Caco-2 (cell line): Measurements from ENCODE around the gene PAK2. TPM values are rescaled to one million over a fixed set of nuclear protein-coding genes. Genes with fewer than 3 reads are reported as not detected.

Source experiments
- BruUV-seq: library from RNA; stranded (reverse); fragments of 400-500 nt; replicated peaks from 2 replicates; lab custom pipeline; 2021; lab: Mats Ljungman, UMichigan
- CTCF ChIA-PET: fragments of 300-600 bp; sonication (Branson Sonifier 250); formaldehyde crosslinking; loops from one replicate; lab custom pipeline; 2022; ENCODE audit warnings: antibody characterized with exemption; lab: Charles Lee
- POLR2A ChIA-PET: fragments of 300-600 bp; sonication (Branson Sonifier 250); formaldehyde crosslinking; loops from one replicate; lab custom pipeline; 2022; ENCODE audit warnings: antibody characterized with exemption; lab: Charles Lee
- DNase-seq, 2 experiments: peaks; one replicate each; pipeline versions ENCODE4 v3.0.0 to v3.0.0-alpha.2; 2020 to 2022
- H3K27me3 ChIP-seq: replicated peaks from 2 replicates; pipeline ENCODE4 v1.6.0; 2011; ENCODE audit warnings: low read length; ENCODE audit not compliant: control insufficient read depth, insufficient read depth
- H3K36me3 ChIP-seq: 2 replicates; pipeline ENCODE4 v1.5.1; 2011; ENCODE audit warnings: low read length; ENCODE audit not compliant: control insufficient read depth, insufficient read depth
- H3K4me1 ChIP-seq: fragments of 250-450 bp; sonication (Bioruptor Pico); 2 replicates; pipeline ENCODE4 v1.5.1; 2020; ENCODE audit warnings: mild to moderate bottlenecking
- H3K4me3 ChIP-seq: 2 replicates; pipeline ENCODE4 v1.5.1; 2011; ENCODE audit warnings: low read depth, mild to moderate bottlenecking, control low read depth, low read length
- H3K9me3 ChIP-seq: fragments of 250-450 bp; sonication (Bioruptor Pico); 2 replicates; pipeline ENCODE4 v1.5.1; 2020; ENCODE audit warnings: mild to moderate bottlenecking, moderate library complexity
- H3K27ac Mint-ChIP-seq: one replicate; pipeline ENCODE4 v1.8.0; 2022; ENCODE audit warnings: mixed read lengths; ENCODE audit not compliant: unreplicated experiment
- H3K27me3 Mint-ChIP-seq: one replicate; pipeline ENCODE4 v1.8.0; 2022; ENCODE audit warnings: mixed read lengths; ENCODE audit not compliant: insufficient read depth, unreplicated experiment
- H3K36me3 Mint-ChIP-seq: one replicate; pipeline ENCODE4 v1.8.0; 2022; ENCODE audit warnings: mild to moderate bottlenecking, mixed read lengths; ENCODE audit not compliant: insufficient read depth, unreplicated experiment
- H3K4me1 Mint-ChIP-seq: one replicate; pipeline ENCODE4 v1.8.0; 2022; ENCODE audit warnings: low read depth, mixed read lengths; ENCODE audit not compliant: unreplicated experiment
- H3K4me3 Mint-ChIP-seq: one replicate; pipeline ENCODE4 v1.8.0; 2022; ENCODE audit warnings: mild to moderate bottlenecking, moderate library complexity, mixed read lengths; ENCODE audit not compliant: unreplicated experiment
- H3K9me3 Mint-ChIP-seq: one replicate; pipeline ENCODE4 v1.8.0; 2022; ENCODE audit warnings: mixed read lengths; ENCODE audit not compliant: unreplicated experiment
- intact Hi-C: fragments of 100-400 bp; cut with micrococcal nuclease; formaldehyde crosslinking; loops from one replicate; pipeline ENCODE4 v1.10.0; 2022; ENCODE audit not compliant: unreplicated experiment
- total RNA-seq: library from RNA; stranded (reverse); gene quantifications from 2 replicates; pipeline ENCODE4 v1.2.3, GENCODE V29; 2022
- TF ChIP-seq, protein P1 (sequence below), 2 experiments: fragments of 200-600 bp in 1 of 2; IDR thresholded peaks; 1 replicate in 1 of 2; 2 replicates in 1 of 2; pipeline versions ENCODE4 v1.5.1 to v1.8.0; 2011 to 2022; ENCODE audit warnings: antibody characterized with exemption in 1 of 2, control low read depth in 1 of 2, inconsistent platforms in 1 of 2, low read depth in 1 of 2, low read length in 1 of 2, mild to moderate bottlenecking in 1 of 2, moderate library complexity in 1 of 2; ENCODE audit not compliant: insufficient read depth in 1 of 2, severe bottlenecking in 1 of 2, unreplicated experiment in 1 of 2

Gene PAK2
- total RNA-seq, 1 experiment from 2014 or later = 89.6 TPM

DNA sequence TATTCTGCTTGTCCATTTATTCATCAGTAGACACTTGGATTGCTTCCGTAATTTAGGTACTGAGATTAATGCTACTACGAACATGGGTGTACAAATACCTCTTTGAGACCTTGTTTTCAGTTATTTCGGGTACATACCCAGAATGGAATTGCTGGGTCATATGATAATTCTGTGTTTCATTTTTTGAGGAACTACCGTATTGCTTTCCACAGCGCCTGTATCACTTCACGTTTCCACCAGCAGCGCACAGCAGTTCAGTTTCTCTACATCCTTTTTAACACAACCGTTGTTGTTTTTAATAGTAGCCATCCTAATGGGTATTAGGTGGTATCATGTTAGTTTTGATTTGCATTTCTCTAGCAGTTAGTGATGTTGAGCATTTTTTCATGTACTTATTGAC is 9.5 kb downstream of the PAK2 start:
- Mint-ChIP-seq H3K27me3 (no peaks in the 10 kb centered on the region), H3K4me1 (peaks cover 28% of the 10 kb centered on the region), H3K36me3 (peaks cover 27% of the 10 kb centered on the region), H3K9me3 (no peaks in the 10 kb centered on the region), H3K4me3 (no peak overlapping the region), H3K27ac (no peak overlapping the region)
- peaks cover 23% of the 10 kb centered on the region for H3K4me1 ChIP-seq
- CTCF ChIA-PET = no interaction called here
- POLR2A ChIA-PET = interaction anchor here (1.4 kb wide), 1 partner anchor 9 kb away, joined by 5 read pairs; the partner anchor contains the start of gene PAK2
- no peaks in the 10 kb centered on the region for H3K36me3 ChIP-seq
- BruUV-seq = no TSS peak
- intact Hi-C loops = no loop called here
- DNase-seq = no peak
- H3K27me3 ChIP-seq = no peaks in the 10 kb centered on the region
- no peaks in the 10 kb centered on the region for H3K9me3 ChIP-seq
- TF ChIP-seq, protein P1, sequence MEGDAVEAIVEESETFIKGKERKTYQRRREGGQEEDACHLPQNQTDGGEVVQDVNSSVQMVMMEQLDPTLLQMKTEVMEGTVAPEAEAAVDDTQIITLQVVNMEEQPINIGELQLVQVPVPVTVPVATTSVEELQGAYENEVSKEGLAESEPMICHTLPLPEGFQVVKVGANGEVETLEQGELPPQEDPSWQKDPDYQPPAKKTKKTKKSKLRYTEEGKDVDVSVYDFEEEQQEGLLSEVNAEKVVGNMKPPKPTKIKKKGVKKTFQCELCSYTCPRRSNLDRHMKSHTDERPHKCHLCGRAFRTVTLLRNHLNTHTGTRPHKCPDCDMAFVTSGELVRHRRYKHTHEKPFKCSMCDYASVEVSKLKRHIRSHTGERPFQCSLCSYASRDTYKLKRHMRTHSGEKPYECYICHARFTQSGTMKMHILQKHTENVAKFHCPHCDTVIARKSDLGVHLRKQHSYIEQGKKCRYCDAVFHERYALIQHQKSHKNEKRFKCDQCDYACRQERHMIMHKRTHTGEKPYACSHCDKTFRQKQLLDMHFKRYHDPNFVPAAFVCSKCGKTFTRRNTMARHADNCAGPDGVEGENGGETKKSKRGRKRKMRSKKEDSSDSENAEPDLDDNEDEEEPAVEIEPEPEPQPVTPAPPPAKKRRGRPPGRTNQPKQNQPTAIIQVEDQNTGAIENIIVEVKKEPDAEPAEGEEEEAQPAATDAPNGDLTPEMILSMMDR (IDR thresholded peaks at IDR 0.05; ENCODE audit: insufficient read depth in 1 of 2, low read depth in 1 of 2, low read length in 1 of 2, severe bottlenecking in 1 of 2, unreplicated experiment in 1 of 2) = no peak
- H3K4me3 ChIP-seq = no peak overlapping the region

DNA sequence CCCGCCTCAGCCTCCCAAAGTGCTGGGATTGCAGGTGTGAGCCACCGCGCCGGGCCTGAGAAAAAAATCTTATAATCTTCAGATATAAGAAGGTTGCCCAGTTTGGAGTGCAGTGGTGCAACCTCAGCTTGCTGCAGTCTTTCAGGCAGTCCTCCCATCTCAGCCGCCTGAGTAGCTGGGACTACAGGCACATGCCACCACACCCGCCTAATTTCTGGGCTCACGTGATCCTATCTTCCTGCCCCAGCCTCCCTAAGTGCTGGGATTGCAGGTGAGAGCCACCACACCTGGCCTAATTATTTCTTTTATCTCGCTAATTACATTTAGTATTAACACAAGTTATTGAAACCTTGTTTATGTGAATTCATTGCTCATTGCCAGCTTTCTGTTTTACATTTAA is 13.5 kb downstream of the PAK2 start:
- H3K36me3 Mint-ChIP-seq = peaks cover 64% of the 10 kb centered on the region

DNA sequence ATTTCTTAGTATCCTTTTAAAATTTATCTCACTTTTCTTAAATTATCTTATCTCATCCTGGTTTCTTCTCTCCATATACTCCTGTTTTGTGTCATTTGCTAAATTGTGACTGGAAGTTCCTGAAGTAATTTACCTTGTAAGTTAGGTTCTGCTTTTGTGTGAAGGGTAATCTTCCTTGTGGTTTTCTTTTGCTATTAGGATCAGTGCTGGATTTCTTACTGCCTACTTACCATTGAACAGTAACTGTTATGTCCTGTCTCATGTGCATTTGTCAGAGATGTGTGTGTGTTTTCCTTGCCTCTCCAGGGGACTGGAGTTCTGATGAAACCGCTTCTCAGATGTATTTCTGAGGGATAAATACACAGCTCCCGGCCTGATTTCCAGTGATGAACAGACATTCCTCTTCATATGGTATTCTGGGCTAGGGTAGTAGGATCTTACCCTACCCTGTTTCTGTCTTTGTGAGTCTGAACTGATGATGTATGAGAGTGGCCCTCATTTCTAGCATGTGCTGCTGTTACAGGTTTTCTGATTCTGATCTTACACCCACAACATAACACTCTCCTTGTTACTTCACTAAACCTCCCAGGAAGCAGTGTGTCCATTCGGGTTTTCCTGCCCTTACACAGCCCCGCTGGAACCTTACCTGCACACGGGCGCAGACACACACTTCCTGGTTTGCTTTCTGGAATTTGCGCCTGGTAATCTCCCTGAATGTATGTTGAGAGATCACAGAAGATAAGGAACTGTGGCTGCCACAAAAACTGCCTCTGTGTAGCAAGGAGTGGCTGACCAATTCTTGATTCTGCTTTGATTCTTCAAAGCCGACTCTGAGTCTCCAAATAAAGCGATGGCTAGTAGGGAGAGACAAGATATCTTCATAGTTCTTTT is 14.7 kb downstream of the PAK2 start:
- POLR2A ChIA-PET = no interaction called here
- CTCF ChIA-PET = no interaction called here
- Histone ChIP-seq H3K27me3 (no peaks in the 10 kb centered on the region), H3K9me3 (peaks cover 18% of the 10 kb centered on the region), H3K4me3 (peak overlapping the region; percentile 21), H3K4me1 (peaks cover 36% of the 10 kb centered on the region), H3K36me3 (no peaks in the 10 kb centered on the region; the same call in none of the 2 replicates)
- DNase-seq = peak; percentile 74 to 78
- Mint-ChIP-seq H3K4me1 (peaks cover 25% of the 10 kb centered on the region), H3K9me3 (peaks cover 15% of the 10 kb centered on the region), H3K4me3 (peak overlapping the region; percentile 68), H3K36me3 (peaks cover 66% of the 10 kb centered on the region), H3K27me3 (no peaks in the 10 kb centered on the region), H3K27ac (peak overlapping the region; percentile 88)
- TF ChIP-seq, protein P1 (IDR thresholded peaks at IDR 0.05; ENCODE audit: insufficient read depth in 1 of 2, low read depth in 1 of 2, low read length in 1 of 2, severe bottlenecking in 1 of 2, unreplicated experiment in 1 of 2) = no peak
- TSS peak; percentile 64 for BruUV-seq
- intact Hi-C loops = loop anchor here (1.0 to 5.0 kb wide), 2 partner anchors 14 to 38 kb away; no protein-coding TSS in a partner anchor

More for the DNA sequence above, 13.5 kb downstream of the PAK2 start:
- POLR2A ChIA-PET = interaction anchor here (0.5 to 0.6 kb wide), 2 partner anchors 13 to 225 kb away, joined by 3 read pairs; no protein-coding TSS in a partner anchor
- Mint-ChIP-seq H3K27me3 (no peaks in the 10 kb centered on the region), H3K9me3 (peaks cover 15% of the 10 kb centered on the region), H3K4me1 (peaks cover 31% of the 10 kb centered on the region), H3K4me3 (no peak overlapping the region), H3K27ac (peak overlapping the region; percentile 88)
- DNase-seq = no peak
- Histone ChIP-seq H3K27me3 (no peaks in the 10 kb centered on the region), H3K4me1 (peaks cover 36% of the 10 kb centered on the region), H3K36me3 (no peaks in the 10 kb centered on the region; the same call in 1 of the 2 replicates), H3K9me3 (peaks cover 18% of the 10 kb centered on the region), H3K4me3 (no peak overlapping the region)
- no TSS peak for BruUV-seq
- TF ChIP-seq, protein P1 (IDR thresholded peaks at IDR 0.05; ENCODE audit: insufficient read depth in 1 of 2, low read depth in 1 of 2, low read length in 1 of 2, severe bottlenecking in 1 of 2, unreplicated experiment in 1 of 2) = no peak
- CTCF ChIA-PET = no interaction called here
- intact Hi-C loops = loop anchor here (5.0 kb wide), 1 partner anchor 39 kb away; no protein-coding TSS in a partner anchor
